Measurements from ENCODE around the gene CCL23. TPM values are rescaled to one million over a fixed set of nuclear protein-coding genes. Genes with fewer than 3 reads are reported as not detected.

CCL23 gene
- total and polyA plus RNA-seq, 9 of the 15 experiments (the other 6 are each of a cell fraction or from before 2014, with no cell fraction given): not detected

- no peak for FAIRE-seq
- intact Hi-C loops (cut with micrococcal nuclease): no loop called here
- no peak for ATAC-seq
- H3K27me3 ChIP-seq (ENCODE audit: control insufficient read depth in 2 of 2, insufficient read depth in 2 of 2, low read length in 2 of 2): peaks cover 0 to 21% of the 10 kb centered on the region in 2 experiments; a peak in 3 of 5 replicates
- POLR2A ChIA-PET: no interaction called here
- no peak for DNase-seq (ENCODE audit: extremely low read depth in 1 of 4, low spot score in 3 of 4)
- H3K9me3 ChIP-seq (replicated peaks; ENCODE audit: control insufficient read depth, insufficient read depth, low read depth, low read length): no peaks in the 10 kb centered on the region
- 0% methylated on average over 1 of the region's 1 CpG for WGBS (ENCODE audit: insufficient coverage, low coverage, missing lambda C conversion rate)
- H3K4me3 ChIP-seq: no peak within 1 kb of the TSS
- no peaks in the 10 kb centered on the region for H3K79me2 ChIP-seq (ENCODE audit: control insufficient read depth, insufficient read depth, low read length)
- H3K4me1 ChIP-seq (replicated peaks in 1 of 2; ENCODE audit: control insufficient read depth in 2 of 2, insufficient read depth in 2 of 2, low read length in 2 of 2): no peaks in the 10 kb centered on the region
- H3K36me3 ChIP-seq (ENCODE audit: control insufficient read depth, insufficient read depth, low read length): no peaks in the 10 kb centered on the region
- no peak within 1 kb of the TSS for H3K27ac ChIP-seq (ENCODE audit: extremely low read depth, low read depth, low read length)
- TF ChIP-seq PKNOX1 (IDR thresholded peaks at IDR 0.05) (no peak), AFF1 (IDR thresholded peaks at IDR 0.05; ENCODE audit: low read depth in 1 of 2, partially characterized antibody in 2 of 2) (no peak), OTX1 (CRISPR knock-in tag; IDR thresholded peaks at IDR 0.05) (no peak), ZNF764 (CRISPR knock-in tag; IDR thresholded peaks at IDR 0.05; ENCODE audit: low read depth) (no peak), ZNF133 (CRISPR knock-in tag; IDR thresholded peaks at IDR 0.05) (no peak), TCF7L2 (IDR thresholded peaks at IDR 0.05; ENCODE audit: low read depth, low read length) (no peak), CBX2 (IDR thresholded peaks at IDR 0.05; ENCODE audit: insufficient read depth, low read length, poor library complexity, severe bottlenecking) (no peak), ZNF717 (CRISPR knock-in tag; IDR thresholded peaks at IDR 0.05) (no peak), ZBTB11 (CRISPR knock-in tag; IDR thresholded peaks at IDR 0.05) (no peak), NFE2 (IDR thresholded peaks at IDR 0.05; ENCODE audit: low read depth) (no peak)
- no peak within 1 kb of the TSS for H2AFZ ChIP-seq (ENCODE audit: low read depth, low read length)
- no peaks in the 10 kb centered on the region; the same call in 1 of the 2 replicates for H4K20me1 ChIP-seq (replicated peaks; ENCODE audit: control insufficient read depth, insufficient read depth, low read length)
- no TSS peak for BruUV-seq (replicated peaks)
- in situ Hi-C loops (cut with MboI): no loop called here
- H3K4me2 ChIP-seq (ENCODE audit: insufficient read depth, low read length): no peak within 1 kb of the TSS
- no peak within 1 kb of the TSS for H3K9ac ChIP-seq (ENCODE audit: insufficient read depth in 1 of 2, low read depth in 2 of 2, low read length in 2 of 2)
- H3K9me1 ChIP-seq (ENCODE audit: control insufficient read depth, insufficient read depth, low read length): no peaks in the 10 kb centered on the region
- CTCF ChIA-PET (ENCODE audit: low intra/inter-chr PET ratio): no interaction called here
Observed at GRCh38 chr17:35986643-35987042, 31.1 kb downstream of the CCL23 start, which contains the start of gene CCL14. CCL14 (minus strand) TSS chr17:35986729; CDS start chr17:35986649, 80 bp downstream.
